HEK293T (cell line): ENCODE results near the gene CELF4.

Experiments
- CTCF ChIA-PET: fragments of 350-600 bp; formaldehyde crosslinking; extraction: SDS; loops from one replicate; lab custom pipeline; 2021; ENCODE audit warnings: antibody characterized with exemption, inconsistent platforms; lab: Yijun Ruan, JAX
- POLR2A ChIA-PET: fragments of 350-600 bp; formaldehyde crosslinking; extraction: SDS; loops from one replicate; lab custom pipeline; 2020; ENCODE audit warnings: antibody characterized with exemption, inconsistent platforms; lab: Yijun Ruan, JAX
- DNase-seq: peaks from one replicate; pipeline ENCODE4 v3.0.0; 2012; ENCODE audit warnings: mixed read lengths; ENCODE audit errors: extremely low spot score
- ARNT ChIP-seq: fragments of 450-650 bp; IDR thresholded peaks from 2 replicates; pipeline ENCODE4 v1.6.1; 2017; ENCODE audit warnings: mild to moderate bottlenecking
- BHLHE40 ChIP-seq: fragments of 450-650 bp; IDR thresholded peaks from 2 replicates; pipeline ENCODE4 v1.6.1; 2016; ENCODE audit warnings: mild to moderate bottlenecking, moderate library complexity, borderline replicate concordance
- CTBP1 ChIP-seq: fragments of 450-650 bp; IDR thresholded peaks from 2 replicates; pipeline ENCODE4 v1.6.1; 2016; ENCODE audit warnings: borderline replicate concordance
- ELF4 ChIP-seq: fragments of 450-650 bp; IDR thresholded peaks from 2 replicates; pipeline ENCODE4 v1.6.1; 2017; ENCODE audit warnings: antibody characterized with exemption
- FOXA1 ChIP-seq: fragments of 450-650 bp; IDR thresholded peaks from 2 replicates; pipeline ENCODE4 v1.6.1; 2016; ENCODE audit warnings: mild to moderate bottlenecking
- FOXK2 ChIP-seq: fragments of 450-650 bp; IDR thresholded peaks from 2 replicates; pipeline ENCODE4 v1.6.1; 2016; ENCODE audit warnings: mild to moderate bottlenecking
- FOXM1 ChIP-seq: fragments of 450-650 bp; IDR thresholded peaks from 2 replicates; pipeline ENCODE4 v1.6.1; 2017; ENCODE audit warnings: mild to moderate bottlenecking, borderline replicate concordance
- HDGF ChIP-seq: fragments of 450-650 bp; IDR thresholded peaks from 2 replicates; pipeline ENCODE4 v1.6.1; 2017; ENCODE audit warnings: antibody characterized with exemption, borderline replicate concordance
- L3MBTL2 ChIP-seq: fragments of 450-650 bp; conservative IDR thresholded peaks from 2 replicates; pipeline ENCODE4 v1.6.1; 2016; ENCODE audit warnings: mild to moderate bottlenecking
- LEF1 ChIP-seq: fragments of 450-650 bp; IDR thresholded peaks from 2 replicates; pipeline ENCODE4 v1.6.1; 2017; ENCODE audit warnings: mild to moderate bottlenecking, borderline replicate concordance
- NFRKB ChIP-seq: fragments of 450-650 bp; IDR thresholded peaks from 2 replicates; pipeline ENCODE4 v1.6.1; 2016; ENCODE audit warnings: mild to moderate bottlenecking, moderate library complexity
- SP1 ChIP-seq: fragments of 450-650 bp; IDR thresholded peaks from 2 replicates; pipeline ENCODE4 v1.6.1; 2017
- SUZ12 ChIP-seq: fragments of 450-650 bp; IDR thresholded peaks from 2 replicates; pipeline ENCODE4 v1.6.1; 2016; ENCODE audit warnings: mild to moderate bottlenecking
- TARDBP ChIP-seq: fragments of 450-650 bp; IDR thresholded peaks from 2 replicates; pipeline ENCODE4 v1.6.1; 2016
- ZNF384 ChIP-seq: fragments of 450-650 bp; IDR thresholded peaks from 2 replicates; pipeline ENCODE4 v1.6.1; 2016
- TF ChIP-seq, protein P1 (sequence below): fragments of 450-650 bp; IDR thresholded peaks from 2 replicates; pipeline ENCODE4 v1.6.1; 2016

CELF4 gene

DNA sequence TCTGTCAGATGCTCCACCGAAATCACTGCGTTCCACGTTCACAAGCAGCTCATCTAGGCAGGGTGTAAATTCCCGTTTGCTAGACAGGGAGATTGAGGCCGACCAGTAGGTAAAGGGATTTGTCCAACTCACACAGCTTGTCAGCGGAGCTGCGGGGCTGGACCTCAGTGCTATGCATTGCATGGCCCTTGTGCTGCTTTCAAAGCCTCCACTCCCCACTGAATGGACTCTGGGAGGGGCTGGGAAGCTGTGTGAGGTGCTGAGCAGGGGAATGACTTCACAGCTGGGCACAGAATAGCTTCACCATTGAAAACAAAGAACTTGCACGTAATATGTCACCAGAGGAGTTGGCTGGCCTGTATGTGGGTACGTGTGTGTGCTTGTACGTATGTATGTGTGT lies 21.4 kb downstream of the CELF4 start:
- TF ChIP-seq FOXM1, result no peak
- no peak for TF ChIP-seq SUZ12
- TF ChIP-seq CTBP1, result no peak
- TF ChIP-seq FOXK2, result no peak
- TF ChIP-seq NFRKB, result no peak
- ChIA-PET CTCF (no interaction called here), POLR2A (no interaction called here)
- DNase-seq, result no peak

DNA sequence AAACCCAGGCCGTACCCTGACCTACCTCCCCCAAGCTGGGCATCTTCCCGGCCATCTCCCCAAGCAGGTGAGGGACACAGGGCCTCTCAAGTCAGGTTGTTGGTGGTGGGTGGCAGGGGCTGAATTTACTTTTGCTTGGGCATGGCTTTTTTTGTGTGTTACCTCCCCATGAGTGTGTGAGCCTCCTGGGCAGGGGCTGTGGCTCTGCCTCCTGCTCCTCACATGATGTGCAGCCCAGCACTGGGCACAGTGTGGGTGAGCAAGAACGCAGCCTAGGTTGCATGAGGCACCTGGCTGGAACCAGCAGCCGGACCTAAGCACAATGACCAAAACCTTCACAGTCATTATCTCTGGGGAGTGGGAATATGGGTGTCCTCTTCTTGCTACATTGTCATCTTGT lies 22.3 kb downstream of the CELF4 start:
- no peak for TF ChIP-seq ARNT
- TF ChIP-seq ZNF384, result no peak
- TF ChIP-seq, protein P1, sequence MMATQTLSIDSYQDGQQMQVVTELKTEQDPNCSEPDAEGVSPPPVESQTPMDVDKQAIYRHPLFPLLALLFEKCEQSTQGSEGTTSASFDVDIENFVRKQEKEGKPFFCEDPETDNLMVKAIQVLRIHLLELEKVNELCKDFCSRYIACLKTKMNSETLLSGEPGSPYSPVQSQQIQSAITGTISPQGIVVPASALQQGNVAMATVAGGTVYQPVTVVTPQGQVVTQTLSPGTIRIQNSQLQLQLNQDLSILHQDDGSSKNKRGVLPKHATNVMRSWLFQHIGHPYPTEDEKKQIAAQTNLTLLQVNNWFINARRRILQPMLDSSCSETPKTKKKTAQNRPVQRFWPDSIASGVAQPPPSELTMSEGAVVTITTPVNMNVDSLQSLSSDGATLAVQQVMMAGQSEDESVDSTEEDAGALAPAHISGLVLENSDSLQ, result no peak
- TF ChIP-seq SUZ12, result no peak
- TF ChIP-seq FOXA1, result no peak
- no peak for TF ChIP-seq LEF1
- ChIA-PET POLR2A (no interaction called here), CTCF (interaction anchor here (0.5 kb wide), 1 partner anchor 107 kb away, joined by 3 read pairs; no protein-coding TSS in a partner anchor)
- DNase-seq, result no peak

DNA sequence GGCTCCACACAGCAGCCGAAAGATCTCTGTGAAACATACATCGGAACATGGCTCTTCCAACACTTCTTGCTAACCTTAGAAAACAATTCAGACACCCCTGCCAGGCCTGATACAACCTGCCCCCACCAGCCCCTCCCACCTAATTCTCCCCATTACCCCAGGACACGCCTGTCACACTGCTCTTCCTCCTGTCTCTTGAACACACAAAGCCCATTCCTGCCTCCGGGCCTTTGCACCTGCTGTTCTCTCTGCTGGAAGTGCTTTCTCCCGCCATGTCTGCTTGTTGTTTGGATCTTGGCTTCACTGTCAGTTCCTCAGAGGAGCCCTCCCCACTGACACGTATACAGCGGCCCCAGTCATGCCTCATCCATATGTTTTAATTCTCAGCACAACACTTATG lies 24.1 kb downstream of the CELF4 start:
- ChIA-PET CTCF (no interaction called here), POLR2A (no interaction called here)
- no peak for TF ChIP-seq ELF4
- no peak for TF ChIP-seq FOXK2
- TF ChIP-seq HDGF, result no peak
- no peak for TF ChIP-seq NFRKB
- TF ChIP-seq FOXA1, result no peak
- no peak for TF ChIP-seq BHLHE40
- TF ChIP-seq TARDBP, result no peak
- TF ChIP-seq CTBP1, result no peak
- TF ChIP-seq L3MBTL2, result no peak
- TF ChIP-seq SUZ12, result no peak
- TF ChIP-seq LEF1, result no peak
- TF ChIP-seq FOXM1, result no peak
- no peak for TF ChIP-seq ARNT
- TF ChIP-seq SP1, result no peak
- TF ChIP-seq ZNF384, result no peak
- TF ChIP-seq, protein P1, result no peak
- no peak for DNase-seq

DNA sequence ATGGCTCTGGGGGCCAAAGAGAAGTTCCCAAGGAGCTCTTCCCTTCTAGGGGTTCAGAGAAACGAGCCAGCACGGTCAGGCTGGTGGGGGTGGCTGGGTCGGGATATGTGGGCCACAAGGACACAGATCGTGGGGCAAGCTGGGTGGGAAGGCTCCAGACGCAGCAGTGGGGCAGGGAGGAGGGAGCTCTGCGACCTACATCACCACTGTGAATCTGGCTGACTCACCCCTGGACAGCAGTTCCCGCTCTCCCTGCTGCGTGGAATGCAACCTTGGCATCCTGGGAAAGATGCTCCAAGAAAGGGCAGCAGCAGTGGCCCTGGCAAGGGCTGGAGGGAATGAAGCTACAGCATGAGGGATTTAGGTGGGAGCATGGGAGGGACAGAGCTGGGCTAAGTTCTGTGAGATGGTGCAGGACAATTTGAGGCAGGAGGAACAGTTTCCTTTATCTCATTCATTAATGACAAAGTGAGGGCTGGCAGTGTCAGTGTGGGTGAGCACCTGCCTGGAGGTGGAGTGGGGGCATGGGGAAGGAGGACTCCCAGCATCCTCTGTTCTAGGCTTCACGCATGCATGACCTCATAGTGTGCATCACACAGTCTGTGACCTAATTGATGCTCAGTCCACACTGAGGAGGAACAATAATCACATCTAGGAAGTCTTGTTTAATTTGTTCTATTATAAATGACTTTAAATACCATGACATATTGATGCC lies 25.0 kb downstream of the CELF4 start:
- no peak for DNase-seq
- POLR2A ChIA-PET, result no interaction called here
- TF ChIP-seq CTBP1 (no peak), SUZ12 (no peak)
- CTCF ChIA-PET, result interaction anchor here (3.3 kb wide), 1 partner anchor 13 kb away, joined by 17 read pairs; no protein-coding TSS in a partner anchor

DNA sequence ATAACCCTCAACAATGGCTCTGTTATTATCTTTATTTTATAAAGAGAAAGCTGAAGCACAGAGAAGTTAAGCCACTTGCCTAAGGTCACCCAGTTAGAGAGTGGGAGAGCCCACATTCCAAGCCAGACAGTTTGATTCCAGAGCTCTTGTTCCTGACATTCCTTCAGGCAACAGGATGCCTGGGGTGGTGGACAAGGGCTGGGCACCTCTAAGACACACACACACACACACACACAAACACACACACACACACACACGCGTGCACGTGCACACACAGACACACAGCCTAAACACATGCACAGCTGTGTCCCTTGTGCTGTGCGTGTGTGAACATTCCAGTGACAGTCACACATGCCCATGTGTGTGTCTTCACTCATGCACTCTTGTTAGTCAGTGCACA lies 26.4 kb downstream of the CELF4 start:
- POLR2A ChIA-PET, result no interaction called here

DNA sequence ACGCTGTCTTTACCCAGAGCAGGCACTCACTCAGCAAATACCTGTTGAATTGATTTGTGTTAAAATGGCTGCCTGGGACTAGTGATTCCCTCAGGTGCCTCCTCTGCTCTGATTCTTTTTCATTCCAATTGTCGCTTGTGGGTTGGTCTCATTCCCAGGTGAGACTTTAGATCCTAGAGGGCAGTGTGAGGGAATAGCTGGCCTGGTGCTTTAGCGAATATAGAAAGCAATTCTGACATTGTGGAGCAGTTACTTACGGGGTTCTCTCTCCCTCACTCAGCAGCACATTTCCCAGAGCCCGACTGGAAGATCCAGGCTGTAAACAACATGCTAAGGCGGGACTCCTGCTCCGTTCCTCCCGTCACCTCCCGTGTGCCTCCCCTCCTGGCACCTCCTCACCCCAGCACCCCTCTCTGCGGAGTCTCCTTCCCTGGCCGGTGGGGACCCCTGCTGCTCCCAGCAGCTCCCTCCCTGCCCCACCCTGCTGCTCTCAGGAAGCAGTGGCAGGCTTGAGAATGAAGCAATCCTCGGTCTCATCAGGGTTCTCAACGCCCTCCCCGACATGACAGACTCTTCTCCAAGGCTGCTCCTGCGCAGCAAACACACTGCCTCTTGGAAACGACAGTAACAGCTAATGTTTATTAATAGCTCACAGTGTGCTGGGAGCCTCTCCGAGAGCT lies 26.9 kb downstream of the CELF4 start:
- CTCF ChIA-PET, result interaction anchor here (0.7 to 3.3 kb wide), 8 partner anchors 11 to 217 kb away, joined by 3 to 17 read pairs (median 4); no protein-coding TSS in a partner anchor
- POLR2A ChIA-PET, result no interaction called here
- TF ChIP-seq SUZ12, result no peak
- TF ChIP-seq FOXM1, result no peak
- TF ChIP-seq L3MBTL2, result no peak
- TF ChIP-seq NFRKB, result no peak
- TF ChIP-seq FOXK2, result no peak
- no peak for TF ChIP-seq CTBP1
- no peak for TF ChIP-seq ELF4
- TF ChIP-seq HDGF, result no peak
- no peak for TF ChIP-seq BHLHE40
- TF ChIP-seq LEF1, result no peak
- no peak for TF ChIP-seq ARNT
- TF ChIP-seq SP1, result no peak
- TF ChIP-seq, protein P1, result no peak
- no peak for TF ChIP-seq ZNF384
- no peak for TF ChIP-seq FOXA1
- TF ChIP-seq TARDBP, result no peak
- no peak for DNase-seq

More for the DNA sequence above, 26.4 kb downstream of the CELF4 start:
- TF ChIP-seq FOXK2 (no peak), HDGF (no peak), LEF1 (no peak), ZNF384 (no peak), SUZ12 (no peak)
- CTCF ChIA-PET, result interaction anchor here (0.9 to 3.3 kb wide), 6 partner anchors 11 to 153 kb away, joined by 3 to 17 read pairs (median 4); no protein-coding TSS in a partner anchor
- no peak for DNase-seq
